Measurements from ENCODE around the gene DLG1.

Gene DLG1

GRCh38 chr3:197317250-197317963, 19.0 kb upstream of the DLG1 start:
- no peak overlapping the region for H3K4me3 ChIP-seq (ENCODE audit: insufficient read length, low read depth)
- H3K36me3 ChIP-seq (ENCODE audit: insufficient read depth, insufficient read length, low read length), result no peaks in the 10 kb centered on the region
- no peak for DNase-seq (ENCODE audit: low read depth, low spot score)
- H3K9me3 ChIP-seq (ENCODE audit: insufficient read depth, low read length), result peaks cover 5% of the 10 kb centered on the region
- no peak overlapping the region for H3K9ac ChIP-seq (ENCODE audit: insufficient read length, low read depth)
- H3K27me3 ChIP-seq (ENCODE audit: insufficient read depth, insufficient read length), result no peaks in the 10 kb centered on the region
- TF ChIP-seq ZNF274 (IDR thresholded peaks at IDR 0.05; ENCODE audit: low read depth, low read length), result no peak
- TF ChIP-seq SUZ12 (IDR thresholded peaks at IDR 0.05; ENCODE audit: extremely low read depth, insufficient read depth, insufficient read length), result no peak
- no peak for TF ChIP-seq YY1 (IDR thresholded peaks at IDR 0.05; ENCODE audit: insufficient read depth, insufficient read length)
- no peaks in the 10 kb centered on the region for H3K4me1 ChIP-seq (ENCODE audit: insufficient read depth, insufficient read length)

- Histone ChIP-seq H3K4me1 (ENCODE audit: insufficient read depth, insufficient read length) (no peaks in the 10 kb centered on the region), H3K27me3 (ENCODE audit: insufficient read depth, insufficient read length) (no peaks in the 10 kb centered on the region), H3K4me3 (ENCODE audit: insufficient read length, low read depth) (no peak overlapping the region), H3K36me3 (ENCODE audit: insufficient read depth, insufficient read length, low read length) (no peaks in the 10 kb centered on the region), H3K9ac (ENCODE audit: insufficient read length, low read depth) (no peak overlapping the region), H3K9me3 (ENCODE audit: insufficient read depth, low read length) (no peaks in the 10 kb centered on the region)
- DNase-seq (ENCODE audit: low read depth, low spot score), result no peak
- TF ChIP-seq ZNF274 (IDR thresholded peaks at IDR 0.05; ENCODE audit: low read depth, low read length), result no peak
- TF ChIP-seq SUZ12 (IDR thresholded peaks at IDR 0.05; ENCODE audit: extremely low read depth, insufficient read depth, insufficient read length), result no peak
- TF ChIP-seq YY1 (IDR thresholded peaks at IDR 0.05; ENCODE audit: insufficient read depth, insufficient read length), result no peak
These were observed 14.0 kb upstream of the DLG1 start for GRCh38 chr3:197312431-197312830.

GRCh38 chr3:197311591-197311990, 13.2 kb upstream of the DLG1 start:
- Histone ChIP-seq H3K36me3 (ENCODE audit: insufficient read depth, insufficient read length, low read length) (no peaks in the 10 kb centered on the region), H3K27me3 (ENCODE audit: insufficient read depth, insufficient read length) (no peaks in the 10 kb centered on the region), H3K4me3 (ENCODE audit: insufficient read length, low read depth) (no peak overlapping the region), H3K9ac (ENCODE audit: insufficient read length, low read depth) (no peak overlapping the region), H3K4me1 (ENCODE audit: insufficient read depth, insufficient read length) (no peaks in the 10 kb centered on the region), H3K9me3 (ENCODE audit: insufficient read depth, low read length) (no peaks in the 10 kb centered on the region)
- DNase-seq (ENCODE audit: low read depth, low spot score), result no peak
- no peak for TF ChIP-seq YY1 (IDR thresholded peaks at IDR 0.05; ENCODE audit: insufficient read depth, insufficient read length)
- TF ChIP-seq SUZ12 (IDR thresholded peaks at IDR 0.05; ENCODE audit: extremely low read depth, insufficient read depth, insufficient read length), result no peak
- no peak for TF ChIP-seq ZNF274 (IDR thresholded peaks at IDR 0.05; ENCODE audit: low read depth, low read length)

GRCh38 chr3:197309528-197310361, 11.3 kb upstream of the DLG1 start:
- no peaks in the 10 kb centered on the region for H3K9me3 ChIP-seq (ENCODE audit: insufficient read depth, low read length)
- no peaks in the 10 kb centered on the region for H3K27me3 ChIP-seq (ENCODE audit: insufficient read depth, insufficient read length)
- H3K9ac ChIP-seq (ENCODE audit: insufficient read length, low read depth), result no peak overlapping the region
- no peak for DNase-seq (ENCODE audit: low read depth, low spot score)
- no peaks in the 10 kb centered on the region for H3K36me3 ChIP-seq (ENCODE audit: insufficient read depth, insufficient read length, low read length)
- no peak for TF ChIP-seq YY1 (IDR thresholded peaks at IDR 0.05; ENCODE audit: insufficient read depth, insufficient read length)
- H3K4me3 ChIP-seq (ENCODE audit: insufficient read length, low read depth), result no peak overlapping the region
- no peaks in the 10 kb centered on the region for H3K4me1 ChIP-seq (ENCODE audit: insufficient read depth, insufficient read length)

GRCh38 chr3:197308591-197308990, 10.2 kb upstream of the DLG1 start:
- Histone ChIP-seq H3K36me3 (ENCODE audit: insufficient read depth, insufficient read length, low read length) (no peaks in the 10 kb centered on the region), H3K9ac (ENCODE audit: insufficient read length, low read depth) (no peak overlapping the region), H3K9me3 (ENCODE audit: insufficient read depth, low read length) (no peaks in the 10 kb centered on the region), H3K4me3 (ENCODE audit: insufficient read length, low read depth) (no peak overlapping the region), H3K4me1 (ENCODE audit: insufficient read depth, insufficient read length) (no peaks in the 10 kb centered on the region), H3K27me3 (ENCODE audit: insufficient read depth, insufficient read length) (no peaks in the 10 kb centered on the region)
- TF ChIP-seq SUZ12 (IDR thresholded peaks at IDR 0.05; ENCODE audit: extremely low read depth, insufficient read depth, insufficient read length) (no peak), YY1 (IDR thresholded peaks at IDR 0.05; ENCODE audit: insufficient read depth, insufficient read length) (no peak), ZNF274 (IDR thresholded peaks at IDR 0.05; ENCODE audit: low read depth, low read length) (no peak)
- no peak for DNase-seq (ENCODE audit: low read depth, low spot score)

GRCh38 chr3:197306374-197307086, 8.1 kb upstream of the DLG1 start:
- H3K9me3 ChIP-seq (ENCODE audit: insufficient read depth, low read length), result no peaks in the 10 kb centered on the region
- DNase-seq (ENCODE audit: low read depth, low spot score), result no peak
- no peak overlapping the region for H3K4me3 ChIP-seq (ENCODE audit: insufficient read length, low read depth)

GRCh38 chr3:197305854-197306253, 7.4 kb upstream of the DLG1 start:
- H3K4me3 ChIP-seq (ENCODE audit: insufficient read length, low read depth), result no peak overlapping the region
- no peak overlapping the region for H3K9ac ChIP-seq (ENCODE audit: insufficient read length, low read depth)
- H3K27me3 ChIP-seq (ENCODE audit: insufficient read depth, insufficient read length), result no peaks in the 10 kb centered on the region
- no peaks in the 10 kb centered on the region for H3K9me3 ChIP-seq (ENCODE audit: insufficient read depth, low read length)
- TF ChIP-seq SUZ12 (IDR thresholded peaks at IDR 0.05; ENCODE audit: extremely low read depth, insufficient read depth, insufficient read length) (no peak), YY1 (IDR thresholded peaks at IDR 0.05; ENCODE audit: insufficient read depth, insufficient read length) (no peak), ZNF274 (IDR thresholded peaks at IDR 0.05; ENCODE audit: low read depth, low read length) (no peak)
- no peak for DNase-seq (ENCODE audit: low read depth, low spot score)
- H3K36me3 ChIP-seq (ENCODE audit: insufficient read depth, insufficient read length, low read length), result no peaks in the 10 kb centered on the region
- no peaks in the 10 kb centered on the region for H3K4me1 ChIP-seq (ENCODE audit: insufficient read depth, insufficient read length)

More at GRCh38 chr3:197306374-197307086, 8.1 kb upstream of the DLG1 start:
- no peaks in the 10 kb centered on the region for H3K27me3 ChIP-seq (ENCODE audit: insufficient read depth, insufficient read length)
- H3K36me3 ChIP-seq (ENCODE audit: insufficient read depth, insufficient read length, low read length), result no peaks in the 10 kb centered on the region
- no peak for TF ChIP-seq SUZ12 (IDR thresholded peaks at IDR 0.05; ENCODE audit: extremely low read depth, insufficient read depth, insufficient read length)
- TF ChIP-seq YY1 (IDR thresholded peaks at IDR 0.05; ENCODE audit: insufficient read depth, insufficient read length), result no peak
- TF ChIP-seq ZNF274 (IDR thresholded peaks at IDR 0.05; ENCODE audit: low read depth, low read length), result no peak
- no peaks in the 10 kb centered on the region for H3K4me1 ChIP-seq (ENCODE audit: insufficient read depth, insufficient read length)
- no peak overlapping the region for H3K9ac ChIP-seq (ENCODE audit: insufficient read length, low read depth)
